NCI-H2196 (cell line): ENCODE measurements around the gene SH2B3.
A peak's percentile ranks its signal among the peaks of the same experiment; 100 is the strongest.

Experiments
- DNase-seq: peaks from one replicate; lab custom pipeline; 2025; ENCODE audit not compliant: unreplicated experiment; lab: John Stamatoyannopoulos, UW

SH2B3 gene

GRCh38 chr12:111426344-111427185 is 20.8 kb downstream of the SH2B3 start:
- no peak for DNase-seq

- no peak for DNase-seq
These were observed 21.8 kb downstream of the SH2B3 start for GRCh38 chr12:111427417-111428074.

DNA sequence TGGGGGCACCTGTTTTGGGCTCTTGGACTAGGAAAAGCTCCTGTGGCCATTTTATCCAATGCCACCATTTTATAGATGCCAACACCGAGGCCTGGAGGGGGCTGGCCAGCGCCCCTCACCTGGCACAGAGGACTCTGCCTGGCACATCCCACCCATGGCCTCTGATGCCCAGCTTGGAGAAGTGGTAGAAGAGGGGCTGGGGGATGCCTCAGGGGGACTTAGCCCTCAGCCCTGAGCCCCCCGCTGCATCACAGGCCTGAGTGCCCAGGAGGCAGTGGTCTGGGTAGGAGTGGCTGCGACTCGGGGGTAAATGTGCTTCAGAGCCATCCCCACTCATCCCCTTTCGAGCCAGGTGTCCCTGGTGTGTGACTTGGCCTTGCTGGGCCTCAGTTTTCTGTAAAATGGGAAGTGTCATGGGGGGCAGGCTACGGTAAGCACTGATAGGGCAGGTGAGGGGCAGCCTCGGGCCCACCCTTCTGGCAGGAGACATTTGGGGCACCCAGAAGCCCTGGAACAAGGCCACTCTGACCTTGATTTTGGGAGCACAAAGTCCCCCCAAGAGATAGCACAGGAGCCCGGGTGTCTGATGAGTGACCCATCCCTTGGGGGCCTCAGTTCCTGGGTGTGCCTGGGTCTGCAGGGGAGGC is 22.5 kb downstream of the SH2B3 start:
- DNase-seq = no peak

- DNase-seq = no peak
These were observed 23.0 kb downstream of the SH2B3 start for GRCh38 chr12:111428728-111429175.

GRCh38 chr12:111429828-111430432 is 24.2 kb downstream of the SH2B3 start:
- DNase-seq = no peak

- DNase-seq = no peak
These were observed 25.0 kb downstream of the SH2B3 start for GRCh38 chr12:111430433-111431353.

GRCh38 chr12:111431772-111432171 is 26.0 kb downstream of the SH2B3 start:
- DNase-seq = no peak

DNA sequence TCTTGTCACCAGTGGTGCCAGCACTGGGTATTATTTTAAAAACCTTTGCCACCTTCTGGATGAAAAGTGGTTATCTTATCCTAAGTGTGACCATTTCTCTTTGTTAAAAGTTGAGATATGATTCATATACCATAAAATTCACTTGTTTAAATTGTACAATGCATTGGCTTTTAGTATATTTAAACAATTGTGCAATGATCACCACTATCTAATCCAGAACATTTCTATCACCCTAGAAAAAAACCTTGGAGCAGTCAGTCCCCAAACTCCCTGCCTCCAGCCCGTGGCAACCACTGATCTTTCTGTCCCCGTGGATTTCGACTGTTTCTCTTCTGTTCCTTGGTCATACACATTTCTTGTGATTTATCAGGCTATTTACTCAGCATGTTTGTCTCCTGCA is 28.3 kb downstream of the SH2B3 start:
- DNase-seq = no peak

DNA sequence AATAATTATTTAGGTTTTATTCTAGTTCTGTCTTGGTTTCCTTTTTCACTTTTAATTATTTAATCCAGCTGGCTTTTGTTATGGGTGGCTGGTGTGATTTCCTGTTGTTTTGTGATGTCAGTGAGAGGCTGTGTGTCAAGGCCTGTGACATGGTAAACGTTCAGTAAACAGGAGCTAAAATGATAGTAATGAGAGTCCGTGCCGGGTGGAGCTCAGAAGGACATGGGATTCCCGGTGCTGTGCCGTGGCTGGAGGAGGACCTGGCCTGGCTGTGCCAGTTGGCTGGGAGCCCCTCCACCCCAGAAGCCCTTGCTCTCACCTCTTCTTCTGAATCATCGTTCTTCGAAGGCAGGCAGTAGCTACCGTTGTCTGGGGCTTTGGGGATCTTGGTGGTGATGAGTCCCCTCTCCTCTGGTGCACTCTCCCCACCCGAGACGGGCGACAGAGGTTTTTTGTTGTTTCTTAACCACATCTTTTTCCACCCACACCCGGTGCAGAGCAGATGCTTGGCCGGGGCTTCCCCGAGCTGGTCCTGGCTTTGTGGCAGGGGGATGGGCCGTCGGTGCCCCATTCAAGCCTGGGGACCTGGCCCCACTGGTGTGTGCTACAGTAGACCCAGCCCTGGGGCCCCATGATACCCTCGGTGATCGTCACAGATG is 29.1 kb downstream of the SH2B3 start:
- DNase-seq = peak; percentile 65

DNA sequence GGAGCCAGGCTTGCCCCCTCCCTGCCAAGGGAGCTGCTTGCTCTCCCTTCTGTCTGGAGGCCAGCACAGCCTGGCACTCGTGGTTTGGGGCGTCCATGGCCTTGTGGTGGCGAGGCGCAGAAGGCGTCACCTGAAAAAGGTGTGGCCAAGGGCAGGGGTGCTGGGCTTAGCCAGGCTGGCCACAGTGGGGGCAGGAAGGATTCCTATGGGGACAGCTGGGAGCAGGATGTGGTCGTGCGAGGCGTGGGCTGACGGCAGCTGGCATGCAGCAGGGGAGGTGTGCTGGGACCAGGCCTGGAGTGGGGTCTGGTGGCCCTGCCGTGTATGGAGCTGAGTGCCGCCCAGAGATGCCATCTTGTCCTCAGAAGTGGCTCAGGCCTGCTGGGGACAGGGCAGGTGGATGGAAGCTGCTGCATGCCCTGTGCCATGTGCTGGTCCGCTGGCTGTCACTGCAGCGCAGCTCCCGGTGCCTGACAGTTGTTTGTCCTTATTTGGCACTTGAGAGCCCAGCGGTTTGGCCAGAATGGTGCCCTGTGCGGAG is 30.0 kb downstream of the SH2B3 start:
- peak; percentile 14 for DNase-seq

GRCh38 chr12:111436266-111436665 is 30.5 kb downstream of the SH2B3 start:
- no peak for DNase-seq

DNA sequence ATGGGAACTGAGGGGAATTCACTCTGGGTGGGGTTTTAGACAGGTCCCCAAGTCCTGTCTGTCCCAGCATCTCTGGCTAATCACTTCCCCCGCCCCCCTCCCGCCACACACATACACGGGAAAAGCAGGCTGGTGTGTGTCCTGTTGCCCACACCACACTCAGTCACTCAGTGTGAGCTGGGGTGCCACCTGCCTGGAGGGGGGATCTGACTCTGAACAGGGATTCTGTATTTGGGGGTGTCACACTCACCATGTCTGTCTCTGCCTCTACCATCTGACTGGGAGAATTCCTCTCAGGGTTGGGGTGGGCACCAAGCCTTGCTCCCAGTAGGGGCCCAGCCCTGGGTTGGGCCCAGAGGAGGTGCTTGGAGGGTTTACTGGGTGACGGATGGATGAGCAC is 31.1 kb downstream of the SH2B3 start:
- no peak for DNase-seq

DNA sequence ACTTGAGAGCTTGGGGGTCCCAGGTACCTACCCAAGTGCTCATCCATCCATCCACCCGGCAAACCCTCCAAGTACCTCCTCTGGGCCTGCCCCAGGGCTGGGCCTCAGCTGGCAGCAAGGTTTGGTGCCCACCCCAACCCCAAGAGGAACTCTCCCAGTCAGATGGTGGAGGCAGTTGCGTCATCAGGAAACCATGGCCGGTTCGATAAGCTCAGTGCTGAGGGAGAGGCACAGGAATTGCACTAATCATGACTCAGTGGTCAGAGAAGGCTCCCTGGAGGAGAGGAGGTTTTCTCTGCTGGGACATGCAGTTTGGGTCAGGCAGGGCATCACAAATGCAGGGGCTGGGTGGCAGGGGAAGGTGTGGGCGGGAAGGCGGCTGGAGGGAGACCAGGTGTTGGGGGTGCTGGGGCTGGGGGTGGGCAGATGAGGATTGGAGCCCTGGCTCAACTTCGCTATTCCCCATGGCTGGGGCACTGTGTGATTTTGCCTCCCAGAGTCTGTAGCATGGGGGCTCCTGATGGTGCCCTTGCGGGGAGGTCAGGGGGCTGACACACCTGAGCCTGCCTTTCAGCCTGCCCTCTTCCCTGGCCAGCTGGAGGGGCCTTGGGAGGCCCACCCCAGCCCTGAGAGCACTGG is 32.2 kb downstream of the SH2B3 start:
- no peak for DNase-seq

GRCh38 chr12:111438481-111438880 is 32.8 kb downstream of the SH2B3 start:
- peak; percentile 5 for DNase-seq

- DNase-seq = no peak
These were observed 34.0 kb downstream of the SH2B3 start for GRCh38 chr12:111439657-111440151.

GRCh38 chr12:111440152-111440551 is 34.4 kb downstream of the SH2B3 start:
- no peak for DNase-seq

DNA sequence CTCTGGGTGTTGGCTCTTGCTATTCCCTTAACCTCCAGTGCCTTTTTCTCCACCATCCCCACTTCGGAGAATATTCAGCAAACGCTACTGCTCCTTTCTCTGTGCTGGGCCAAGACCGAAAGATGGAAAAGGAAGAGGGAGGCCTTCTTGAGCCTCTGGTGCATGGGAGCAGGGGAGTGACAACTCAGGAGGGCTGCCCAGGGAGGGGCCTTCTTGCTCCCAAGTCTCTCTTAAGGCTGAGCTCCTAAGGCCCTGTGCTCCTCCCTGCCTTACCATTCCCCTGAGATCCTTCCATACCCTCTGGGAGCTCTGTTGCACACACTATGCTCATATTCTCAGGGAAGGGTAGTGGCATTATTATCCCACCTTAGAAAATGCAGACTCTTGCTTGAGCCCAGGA is 34.9 kb downstream of the SH2B3 start:
- DNase-seq = no peak

- DNase-seq = no peak
These were observed 35.6 kb downstream of the SH2B3 start for GRCh38 chr12:111441107-111441928.
